Neural progenitor cell (in vitro differentiated cells): ENCODE measurements around the gene PTGER2.

Source experiments
- EZH2 ChIP-seq: fragments of 200-600 bp; sonication (generic); IDR thresholded peaks from 2 replicates; pipeline ENCODE4 v1.6.1; 2017; ENCODE audit warnings: antibody characterized with exemption, mild to moderate bottlenecking, moderate library complexity
- EZH2phosphoT487 ChIP-seq: fragments of 200-600 bp; sonication (generic); IDR thresholded peaks from 2 replicates; pipeline ENCODE4 v1.6.1; 2017; ENCODE audit warnings: antibody characterized with exemption
- TF ChIP-seq, protein P1 (sequence below): fragments of 200-600 bp; sonication (generic); IDR thresholded peaks from 2 replicates; pipeline ENCODE4 v1.5.1; 2017; ENCODE audit warnings: antibody characterized with exemption, mild to moderate bottlenecking

DNA sequence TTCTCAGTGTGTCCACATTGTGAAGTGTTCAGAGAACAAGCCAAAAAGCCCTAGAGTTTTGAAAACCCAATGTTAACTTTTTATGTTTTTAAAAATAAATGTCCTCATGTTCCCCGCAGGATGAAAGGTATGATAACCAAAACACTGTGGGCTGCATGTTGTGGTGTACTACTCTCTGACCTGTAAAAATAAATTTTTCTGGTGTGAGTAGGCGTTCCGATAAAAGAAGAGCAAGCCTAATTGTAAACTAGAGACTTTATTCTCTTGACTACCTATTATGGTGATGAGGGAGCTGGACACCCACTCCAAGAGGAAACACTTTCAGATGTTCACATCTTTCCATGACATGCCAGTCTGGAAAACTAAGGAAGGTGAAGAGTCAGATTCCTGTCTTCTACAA lies 18.2 kb downstream of the PTGER2 start:
- TF ChIP-seq EZH2phosphoT487, result no peak
- TF ChIP-seq EZH2, result no peak
- TF ChIP-seq, protein P1, sequence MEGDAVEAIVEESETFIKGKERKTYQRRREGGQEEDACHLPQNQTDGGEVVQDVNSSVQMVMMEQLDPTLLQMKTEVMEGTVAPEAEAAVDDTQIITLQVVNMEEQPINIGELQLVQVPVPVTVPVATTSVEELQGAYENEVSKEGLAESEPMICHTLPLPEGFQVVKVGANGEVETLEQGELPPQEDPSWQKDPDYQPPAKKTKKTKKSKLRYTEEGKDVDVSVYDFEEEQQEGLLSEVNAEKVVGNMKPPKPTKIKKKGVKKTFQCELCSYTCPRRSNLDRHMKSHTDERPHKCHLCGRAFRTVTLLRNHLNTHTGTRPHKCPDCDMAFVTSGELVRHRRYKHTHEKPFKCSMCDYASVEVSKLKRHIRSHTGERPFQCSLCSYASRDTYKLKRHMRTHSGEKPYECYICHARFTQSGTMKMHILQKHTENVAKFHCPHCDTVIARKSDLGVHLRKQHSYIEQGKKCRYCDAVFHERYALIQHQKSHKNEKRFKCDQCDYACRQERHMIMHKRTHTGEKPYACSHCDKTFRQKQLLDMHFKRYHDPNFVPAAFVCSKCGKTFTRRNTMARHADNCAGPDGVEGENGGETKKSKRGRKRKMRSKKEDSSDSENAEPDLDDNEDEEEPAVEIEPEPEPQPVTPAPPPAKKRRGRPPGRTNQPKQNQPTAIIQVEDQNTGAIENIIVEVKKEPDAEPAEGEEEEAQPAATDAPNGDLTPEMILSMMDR, result no peak
